ENCODE results near the gene SUGCT.

The SUGCT gene

DNA sequence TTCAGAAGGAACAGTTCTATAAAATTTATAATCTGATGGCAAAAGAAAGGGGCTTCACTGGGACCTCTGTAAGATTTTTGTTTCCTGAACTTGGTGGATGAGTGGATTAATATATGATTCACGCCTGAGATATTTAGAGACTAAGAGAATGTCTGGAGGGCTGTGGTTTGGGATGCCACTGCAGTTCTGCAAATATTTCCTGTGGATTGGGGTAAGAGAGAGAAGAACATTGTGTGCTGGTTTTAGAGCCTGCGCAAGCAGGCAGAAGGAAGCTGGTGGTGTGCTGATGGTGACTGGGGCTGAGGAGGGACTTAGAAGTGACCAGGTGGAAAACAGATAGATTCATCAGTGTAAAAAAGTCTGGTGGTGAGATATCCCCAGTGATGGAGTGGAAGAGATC is 87.0 kb downstream of the SUGCT start:
- DNase-seq (ENCODE audit: low read depth), result peak; percentile 99
- no peak for TF ChIP-seq CTCF (conservative IDR thresholded peaks at IDR 0.05; ENCODE audit: low read depth, low read length)

DNA sequence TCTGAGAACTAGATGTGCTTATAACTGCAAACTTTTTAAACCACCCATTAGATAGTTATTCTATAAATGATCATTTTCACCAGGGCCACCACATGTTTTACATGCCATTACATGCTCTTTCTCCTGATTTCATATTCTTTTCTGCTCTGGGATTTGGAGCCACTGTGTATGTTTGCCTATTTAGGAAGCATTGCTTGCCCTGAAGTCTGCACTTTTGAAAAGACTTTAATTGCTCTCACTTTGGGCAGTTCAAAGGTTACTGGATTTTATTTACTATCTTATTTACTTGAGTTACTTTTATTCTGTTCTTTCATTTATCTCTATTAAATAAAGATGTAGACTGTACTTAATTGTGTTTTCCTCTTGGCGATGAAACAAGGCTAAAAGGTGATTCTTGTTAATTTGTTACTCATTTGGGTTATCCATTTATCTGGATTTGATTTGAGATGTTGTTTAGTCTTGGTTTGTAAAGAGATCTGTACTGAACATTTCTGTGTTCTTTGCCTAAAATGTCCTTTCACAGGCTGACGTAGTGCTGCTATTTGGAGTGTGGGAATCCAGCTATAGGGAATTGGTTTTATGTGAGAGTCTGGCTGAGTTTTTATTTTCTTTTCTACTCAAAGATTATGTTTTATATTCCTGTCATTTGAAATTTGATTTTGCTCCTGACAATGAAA is 88.8 kb downstream of the SUGCT start:
- no peak for TF ChIP-seq CTCF (conservative IDR thresholded peaks at IDR 0.05; ENCODE audit: low read depth, low read length)
- peak; percentile 25 for DNase-seq (ENCODE audit: low read depth)
- no peak overlapping the region for H3K4me3 ChIP-seq (ENCODE audit: low read depth, low read length)

More for the DNA sequence above, 87.0 kb downstream of the SUGCT start:
- H3K4me3 ChIP-seq (ENCODE audit: low read depth, low read length), result no peak overlapping the region

GRCh38 chr7:40230101-40230500 is 95.3 kb downstream of the SUGCT start:
- no peak for TF ChIP-seq CTCF (conservative IDR thresholded peaks at IDR 0.05; ENCODE audit: low read depth, low read length)
- H3K4me3 ChIP-seq (ENCODE audit: low read depth, low read length), result no peak overlapping the region
- DNase-seq (ENCODE audit: low read depth), result peak; percentile 76

- TF ChIP-seq CTCF (conservative IDR thresholded peaks at IDR 0.05; ENCODE audit: low read depth, low read length), result no peak
- no peak overlapping the region for H3K4me3 ChIP-seq (ENCODE audit: low read depth, low read length)
- peak; percentile 16 for DNase-seq (ENCODE audit: low read depth)
These were observed 97.0 kb downstream of the SUGCT start for GRCh38 chr7:40231796-40232195.

DNA sequence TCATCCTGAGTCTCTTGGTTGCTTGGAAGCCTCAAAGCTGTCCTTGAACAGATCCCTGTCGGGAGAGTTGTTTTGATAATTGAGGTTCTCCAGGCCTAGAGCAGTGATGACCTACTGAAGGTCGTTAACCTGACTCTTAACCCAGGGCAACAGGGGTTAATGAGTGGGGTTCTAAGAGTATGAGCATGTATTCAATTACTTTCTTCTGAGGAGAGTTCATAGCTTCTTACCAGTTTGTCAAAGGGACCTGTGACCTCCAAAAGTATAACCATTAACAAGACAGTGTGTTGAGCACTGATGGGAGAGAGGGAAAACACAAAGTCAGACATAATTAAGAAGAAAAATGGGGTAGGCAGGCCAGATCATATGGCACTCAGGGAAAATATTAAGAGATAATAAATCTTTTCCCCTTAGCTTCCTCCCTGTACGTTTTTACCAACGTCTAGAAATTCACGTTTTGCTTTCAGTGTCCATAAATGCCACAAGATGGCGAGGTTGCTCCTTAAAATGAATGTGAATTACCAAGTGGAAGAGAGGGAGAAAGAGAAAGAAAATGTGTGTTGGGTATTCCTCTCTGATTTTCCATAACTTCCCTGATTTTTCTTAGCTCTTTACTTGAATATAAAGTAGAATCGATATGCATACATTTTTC is 97.6 kb downstream of the SUGCT start:
- H3K4me3 ChIP-seq (ENCODE audit: low read depth, low read length), result no peak overlapping the region
- TF ChIP-seq CTCF (conservative IDR thresholded peaks at IDR 0.05; ENCODE audit: low read depth, low read length), result peak; percentile 72
- peak; percentile 91 for DNase-seq (ENCODE audit: low read depth)

DNA sequence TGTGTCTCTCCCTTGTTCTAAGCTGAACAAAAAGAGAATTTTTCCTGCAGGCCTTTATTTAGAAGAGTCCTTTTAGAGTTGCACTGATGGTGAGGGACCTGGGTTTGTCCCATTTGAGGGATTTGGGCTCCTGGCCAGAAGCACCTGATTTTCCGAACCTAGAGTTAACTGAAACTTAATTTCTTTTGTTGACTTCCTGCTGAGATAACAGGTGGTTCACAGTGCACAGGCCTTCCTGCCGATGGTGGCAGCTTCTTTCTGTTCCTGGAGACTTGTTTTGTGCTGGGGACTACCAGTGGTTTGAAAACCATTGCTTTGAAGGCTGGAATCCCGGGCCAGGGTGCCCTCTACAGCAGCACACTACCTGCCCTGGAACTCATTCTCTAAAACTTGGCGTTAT is 99.2 kb downstream of the SUGCT start:
- no peak for DNase-seq (ENCODE audit: low read depth)
- TF ChIP-seq CTCF (conservative IDR thresholded peaks at IDR 0.05; ENCODE audit: low read depth, low read length), result no peak

GRCh38 chr7:40234666-40235065 is 99.9 kb downstream of the SUGCT start:
- DNase-seq (ENCODE audit: low read depth), result no peak
- TF ChIP-seq CTCF (conservative IDR thresholded peaks at IDR 0.05; ENCODE audit: low read depth, low read length), result no peak
- H3K4me3 ChIP-seq (ENCODE audit: low read depth, low read length), result no peak overlapping the region

More for the DNA sequence above, 99.2 kb downstream of the SUGCT start:
- H3K4me3 ChIP-seq (ENCODE audit: low read depth, low read length), result no peak overlapping the region

Measured in choroid plexus epithelial cell (primary cell).